Esophagus muscularis mucosa (tissue), 4 donors: ENCODE results near the gene THBS2.

Experiments used
- EP300 ChIP-seq: sonication (generic); formaldehyde crosslinking; IDR thresholded peaks from one replicate; pipeline ENCODE4 v1.6.1; 2017; ENCODE audit warnings: antibody characterized with exemption
- POLR2A ChIP-seq: fragments of 450-650 bp; IDR thresholded peaks from one replicate; pipeline ENCODE4 v1.6.1; 2017; ENCODE audit warnings: antibody characterized with exemption, moderate library complexity, mild to moderate bottlenecking, low read depth
- TF ChIP-seq, protein P1 (sequence below), 3 experiments: fragments of 200-600 bp in 2 of 3; fragments of 450-650 bp in 1 of 3; sonication (generic) in 2 of 3; IDR thresholded peaks; one replicate each; pipeline ENCODE4 v1.5.1; 2017 to 2019; ENCODE audit warnings: antibody characterized with exemption in 3 of 3, mild to moderate bottlenecking in 2 of 3, moderate library complexity in 1 of 3

DNA sequence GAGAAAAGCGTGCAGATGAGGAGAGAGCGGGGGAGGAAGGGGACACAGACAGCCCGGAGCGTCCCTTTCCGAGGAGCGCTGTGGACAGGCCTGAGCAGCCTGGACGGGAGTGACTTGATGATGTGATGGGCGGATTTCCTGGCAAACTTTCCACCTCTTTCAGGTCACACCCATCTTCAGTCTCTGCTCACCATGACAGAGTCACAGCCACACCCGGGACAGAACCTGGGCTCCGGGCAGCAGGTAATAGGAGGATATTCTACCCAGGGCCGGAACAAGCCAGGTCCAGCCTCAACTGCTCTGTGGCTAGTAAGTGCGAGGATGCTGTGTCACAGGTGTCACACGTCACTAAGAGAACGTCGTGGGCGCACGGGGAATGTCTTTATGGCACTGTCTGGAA, 84.3 kb downstream of the THBS2 start:
- TF ChIP-seq POLR2A (no peak), EP300 (no peak)
- TF ChIP-seq, protein P1, sequence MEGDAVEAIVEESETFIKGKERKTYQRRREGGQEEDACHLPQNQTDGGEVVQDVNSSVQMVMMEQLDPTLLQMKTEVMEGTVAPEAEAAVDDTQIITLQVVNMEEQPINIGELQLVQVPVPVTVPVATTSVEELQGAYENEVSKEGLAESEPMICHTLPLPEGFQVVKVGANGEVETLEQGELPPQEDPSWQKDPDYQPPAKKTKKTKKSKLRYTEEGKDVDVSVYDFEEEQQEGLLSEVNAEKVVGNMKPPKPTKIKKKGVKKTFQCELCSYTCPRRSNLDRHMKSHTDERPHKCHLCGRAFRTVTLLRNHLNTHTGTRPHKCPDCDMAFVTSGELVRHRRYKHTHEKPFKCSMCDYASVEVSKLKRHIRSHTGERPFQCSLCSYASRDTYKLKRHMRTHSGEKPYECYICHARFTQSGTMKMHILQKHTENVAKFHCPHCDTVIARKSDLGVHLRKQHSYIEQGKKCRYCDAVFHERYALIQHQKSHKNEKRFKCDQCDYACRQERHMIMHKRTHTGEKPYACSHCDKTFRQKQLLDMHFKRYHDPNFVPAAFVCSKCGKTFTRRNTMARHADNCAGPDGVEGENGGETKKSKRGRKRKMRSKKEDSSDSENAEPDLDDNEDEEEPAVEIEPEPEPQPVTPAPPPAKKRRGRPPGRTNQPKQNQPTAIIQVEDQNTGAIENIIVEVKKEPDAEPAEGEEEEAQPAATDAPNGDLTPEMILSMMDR (IDR thresholded peaks at IDR 0.05), result no peak
